ENCODE measurements around the gene PSMB8. TPM values are rescaled to one million over a fixed set of nuclear protein-coding genes. Genes with fewer than 3 reads are reported as not detected.

The PSMB8 gene
- total RNA-seq, 1 experiment from 2014 or later: 13.8 TPM

GRCh38 chr6:32840604-32841246 is 3.1 kb downstream of the PSMB8 start:
- POLR2A ChIA-PET: interaction anchor here (0.6 kb wide), 1 partner anchor 15 kb away, joined by 3 read pairs; no protein-coding TSS in a partner anchor
- DNase-seq (ENCODE audit: low spot score) (no peak), ATAC-seq (no peak)
- CTCF ChIA-PET: interaction anchor here (3.8 kb wide), 1 partner anchor 27 kb away, joined by 243 read pairs; no protein-coding TSS in a partner anchor
- TF ChIP-seq RELA (CRISPR knock-in tag; IDR thresholded peaks at IDR 0.05; ENCODE audit: borderline replicate concordance): no peak
- TF ChIP-seq ESRRA (CRISPR knock-in tag; IDR thresholded peaks at IDR 0.05; ENCODE audit: borderline replicate concordance): no peak
- TF ChIP-seq MAX (CRISPR knock-in tag; IDR thresholded peaks at IDR 0.05): no peak
- TF ChIP-seq ZNF671 (CRISPR knock-in tag; IDR thresholded peaks at IDR 0.05): no peak
- no peak for TF ChIP-seq GTF2I (CRISPR knock-in tag; conservative IDR thresholded peaks at IDR 0.05)
- TF ChIP-seq KAT7 (CRISPR knock-in tag; IDR thresholded peaks at IDR 0.05; ENCODE audit: borderline replicate concordance): no peak
- TF ChIP-seq JUN (CRISPR knock-in tag; IDR thresholded peaks at IDR 0.05): no peak
- TF ChIP-seq SMAD3 (CRISPR knock-in tag; IDR thresholded peaks at IDR 0.05; ENCODE audit: borderline replicate concordance): no peak
- no peak for TF ChIP-seq MXD4 (CRISPR knock-in tag; IDR thresholded peaks at IDR 0.05; ENCODE audit: borderline replicate concordance)
- no peaks in the 10 kb centered on the region for H3K9me3 Mint-ChIP-seq
- no peak overlapping the region for H3K4me3 Mint-ChIP-seq
- peaks cover 27% of the 10 kb centered on the region for H3K4me1 Mint-ChIP-seq
- peaks cover 19% of the 10 kb centered on the region for H3K36me3 Mint-ChIP-seq
- no peak overlapping the region for H3K27ac Mint-ChIP-seq
- peaks cover 78% of the 10 kb centered on the region for H3K27me3 Mint-ChIP-seq (ENCODE audit: low read depth)

DNA sequence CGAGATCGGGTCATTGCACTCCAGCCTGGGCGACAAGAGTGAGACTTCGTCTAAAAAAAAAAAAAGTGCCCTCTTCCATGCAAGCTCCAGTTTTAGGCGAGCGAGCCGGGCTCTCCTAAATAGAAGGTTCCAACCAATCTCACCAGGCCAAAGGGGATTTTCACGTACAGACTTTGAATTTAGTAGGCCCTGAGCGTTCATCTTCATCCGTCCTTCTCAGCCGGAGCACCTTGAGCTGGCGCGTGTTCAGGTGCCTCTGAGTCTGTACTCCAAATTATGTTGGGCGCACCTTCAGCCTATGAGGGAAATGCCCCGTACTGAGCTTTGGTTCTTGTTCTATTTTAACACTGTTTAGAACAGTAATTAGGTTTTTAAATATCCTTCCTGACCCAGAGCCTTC is 4.5 kb downstream of the PSMB8 start:
- Mint-ChIP-seq H3K36me3 (peaks cover 19% of the 10 kb centered on the region), H3K27me3 (ENCODE audit: low read depth) (peaks cover 65% of the 10 kb centered on the region), H3K27ac (no peak overlapping the region), H3K9me3 (no peaks in the 10 kb centered on the region), H3K4me1 (peaks cover 17% of the 10 kb centered on the region), H3K4me3 (no peak overlapping the region)
- ChIA-PET CTCF (interaction anchor here (1.1 to 3.9 kb wide), 12 partner anchors 12 to 145 kb away, joined by 3 to 291 read pairs (median 16); partner anchors contain the start of genes PSMB9 and TAP1), POLR2A (interaction anchor here (1.3 to 1.7 kb wide), 3 partner anchors 14 to 133 kb away, joined by 8 to 16 read pairs (median 12); partner anchors contain the start of genes PSMB9 and TAP1)
- no peak for DNase-seq (ENCODE audit: low spot score)
- 0 out of 2 replicates have a peak, but pooled peaks have one; percentile 6 for TF ChIP-seq E2F5 (CRISPR knock-in tag; IDR thresholded peaks at IDR 0.05)
- TF ChIP-seq SOX15 (CRISPR knock-in tag; IDR thresholded peaks at IDR 0.05): no peak
- ATAC-seq: no peak

GRCh38 chr6:32838114-32838958 is 5.5 kb downstream of the PSMB8 start, which contains the start of gene TAP2:
Gene TAP2 (minus strand): TSS chr6:32838739. CDS start chr6:32838233, 506 bp downstream.
- CTCF ChIA-PET: interaction anchor here (0.6 to 3.9 kb wide), 73 partner anchors 8 to 1157 kb away, joined by 3 to 291 read pairs (median 4); partner anchors contain the start of genes ATF6B, BRD2, HLA-DMA and HLA-DMB
- POLR2A ChIA-PET: interaction anchor here (1.0 to 1.7 kb wide), 9 partner anchors 11 to 643 kb away, joined by 3 to 16 read pairs (median 4); partner anchors contain the start of genes HLA-DMA, PSMB9 and TAP1
- Mint-ChIP-seq H3K36me3 (peaks cover 19% of the 10 kb centered on the region), H3K9me3 (no peaks in the 10 kb centered on the region), H3K27ac (no peak within 1 kb of the TSS), H3K4me3 (peak within 1 kb of the TSS; percentile 72), H3K4me1 (peaks cover 17% of the 10 kb centered on the region), H3K27me3 (ENCODE audit: low read depth) (peaks cover 55% of the 10 kb centered on the region)
- peak; percentile 88 for ATAC-seq
- DNase-seq (ENCODE audit: low spot score): peak; percentile 97
- TF ChIP-seq, protein P1, sequence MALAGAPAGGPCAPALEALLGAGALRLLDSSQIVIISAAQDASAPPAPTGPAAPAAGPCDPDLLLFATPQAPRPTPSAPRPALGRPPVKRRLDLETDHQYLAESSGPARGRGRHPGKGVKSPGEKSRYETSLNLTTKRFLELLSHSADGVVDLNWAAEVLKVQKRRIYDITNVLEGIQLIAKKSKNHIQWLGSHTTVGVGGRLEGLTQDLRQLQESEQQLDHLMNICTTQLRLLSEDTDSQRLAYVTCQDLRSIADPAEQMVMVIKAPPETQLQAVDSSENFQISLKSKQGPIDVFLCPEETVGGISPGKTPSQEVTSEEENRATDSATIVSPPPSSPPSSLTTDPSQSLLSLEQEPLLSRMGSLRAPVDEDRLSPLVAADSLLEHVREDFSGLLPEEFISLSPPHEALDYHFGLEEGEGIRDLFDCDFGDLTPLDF (CRISPR knock-in tag; IDR thresholded peaks at IDR 0.05): no peak
- TF ChIP-seq OVOL2 (CRISPR knock-in tag; IDR thresholded peaks at IDR 0.05; ENCODE audit: borderline replicate concordance) (no peak), ZNF423 (CRISPR knock-in tag; IDR thresholded peaks at IDR 0.05) (no peak), RELA (CRISPR knock-in tag; IDR thresholded peaks at IDR 0.05; ENCODE audit: borderline replicate concordance) (no peak), HMGXB4 (CRISPR knock-in tag; IDR thresholded peaks at IDR 0.05) (peak; percentile 96), ZNF121 (CRISPR knock-in tag; IDR thresholded peaks at IDR 0.05) (peak; percentile 53; the same call in 1 of the 2 replicates), ZBTB21 (CRISPR knock-in tag; IDR thresholded peaks at IDR 0.05; ENCODE audit: borderline replicate concordance) (no peak), IRF1 (CRISPR knock-in tag; IDR thresholded peaks at IDR 0.05) (peak; percentile 98)
- TF ChIP-seq, protein P2, sequence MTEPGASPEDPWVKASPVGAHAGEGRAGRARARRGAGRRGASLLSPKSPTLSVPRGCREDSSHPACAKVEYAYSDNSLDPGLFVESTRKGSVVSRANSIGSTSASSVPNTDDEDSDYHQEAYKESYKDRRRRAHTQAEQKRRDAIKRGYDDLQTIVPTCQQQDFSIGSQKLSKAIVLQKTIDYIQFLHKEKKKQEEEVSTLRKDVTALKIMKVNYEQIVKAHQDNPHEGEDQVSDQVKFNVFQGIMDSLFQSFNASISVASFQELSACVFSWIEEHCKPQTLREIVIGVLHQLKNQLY (CRISPR knock-in tag; IDR thresholded peaks at IDR 0.05): no peak
- TF ChIP-seq, protein P3, sequence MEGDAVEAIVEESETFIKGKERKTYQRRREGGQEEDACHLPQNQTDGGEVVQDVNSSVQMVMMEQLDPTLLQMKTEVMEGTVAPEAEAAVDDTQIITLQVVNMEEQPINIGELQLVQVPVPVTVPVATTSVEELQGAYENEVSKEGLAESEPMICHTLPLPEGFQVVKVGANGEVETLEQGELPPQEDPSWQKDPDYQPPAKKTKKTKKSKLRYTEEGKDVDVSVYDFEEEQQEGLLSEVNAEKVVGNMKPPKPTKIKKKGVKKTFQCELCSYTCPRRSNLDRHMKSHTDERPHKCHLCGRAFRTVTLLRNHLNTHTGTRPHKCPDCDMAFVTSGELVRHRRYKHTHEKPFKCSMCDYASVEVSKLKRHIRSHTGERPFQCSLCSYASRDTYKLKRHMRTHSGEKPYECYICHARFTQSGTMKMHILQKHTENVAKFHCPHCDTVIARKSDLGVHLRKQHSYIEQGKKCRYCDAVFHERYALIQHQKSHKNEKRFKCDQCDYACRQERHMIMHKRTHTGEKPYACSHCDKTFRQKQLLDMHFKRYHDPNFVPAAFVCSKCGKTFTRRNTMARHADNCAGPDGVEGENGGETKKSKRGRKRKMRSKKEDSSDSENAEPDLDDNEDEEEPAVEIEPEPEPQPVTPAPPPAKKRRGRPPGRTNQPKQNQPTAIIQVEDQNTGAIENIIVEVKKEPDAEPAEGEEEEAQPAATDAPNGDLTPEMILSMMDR (IDR thresholded peaks at IDR 0.05): peak; percentile 85
